ENCODE data around the gene PIF1.
"Not testable (repeated sequence)": the region's sequence is repeated elsewhere in the genome, so short reads cannot be mapped to it uniquely, and the experiment has no call there.

Gene PIF1

DNA sequence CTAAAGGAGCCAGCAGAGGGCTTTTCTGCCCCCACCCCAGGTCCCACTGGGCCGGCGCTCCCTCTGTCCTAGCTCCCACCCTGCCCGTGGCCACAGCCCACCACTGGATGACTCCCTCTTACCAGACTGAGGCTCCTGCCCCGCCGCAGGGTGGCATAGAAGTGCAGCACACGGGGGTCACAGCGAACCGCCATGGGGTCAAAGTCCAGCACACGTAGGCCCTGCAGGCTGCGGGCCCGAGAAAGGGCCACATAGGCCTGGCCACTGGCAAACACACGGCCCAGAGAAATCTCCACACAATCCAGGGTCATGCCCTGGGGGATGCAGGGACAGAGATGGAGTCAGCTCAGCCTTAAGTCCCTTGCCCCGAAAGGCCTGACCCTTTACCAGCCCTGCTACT lies 9.0 kb downstream of the PIF1 start:
- DNase-seq (ENCODE audit: low spot score): no peak
- TF ChIP-seq CTCF (conservative IDR thresholded peaks at IDR 0.05; ENCODE audit: low read depth): no peak
- CTCF ChIA-PET: no interaction called here
- POLR2A ChIA-PET (ENCODE audit: low non-redundant PET): no interaction called here
- peak overlapping the region; percentile 30 for H3K27ac ChIP-seq

DNA sequence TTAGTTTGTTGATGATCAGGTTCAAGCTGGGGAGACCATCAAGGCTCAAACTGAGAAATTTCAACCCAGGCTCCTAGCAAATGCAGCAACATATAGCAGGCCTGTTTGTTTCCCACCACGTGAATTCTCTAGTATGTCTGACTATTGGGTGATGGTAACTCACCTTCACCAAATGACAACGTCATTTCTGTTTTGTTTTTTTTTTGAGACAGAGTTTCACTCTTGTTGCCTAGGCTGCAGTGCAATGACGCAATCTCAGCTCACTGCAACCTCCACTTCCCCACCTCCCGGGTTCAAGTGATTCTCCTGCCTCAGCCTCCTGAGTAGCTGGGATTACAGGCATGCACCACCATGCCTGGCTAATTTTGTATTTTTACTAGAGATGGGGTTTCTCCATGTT lies 10.5 kb downstream of the PIF1 start:
- CTCF ChIA-PET: interaction anchor here (0.6 to 2.3 kb wide), 2 partner anchors 83 to 1399 kb away, joined by 5 to 8 read pairs; no protein-coding TSS in a partner anchor

GRCh38 chr15:64814283-64814682 lies 11.2 kb downstream of the PIF1 start:
- POLR2A ChIA-PET (ENCODE audit: low non-redundant PET); DNase-seq (ENCODE audit: low spot score); H3K27ac ChIP-seq: not testable (repeated sequence)
- CTCF ChIA-PET: interaction anchor here (0.6 to 2.3 kb wide), 2 partner anchors 83 to 1399 kb away, joined by 5 to 8 read pairs; no protein-coding TSS in a partner anchor

More for the DNA sequence above, 10.5 kb downstream of the PIF1 start:
- peak overlapping the region; percentile 18; the same call in 1 of the 2 replicates for H3K27ac ChIP-seq
- DNase-seq (ENCODE audit: low spot score); POLR2A ChIA-PET (ENCODE audit: low non-redundant PET): not testable (repeated sequence)

- CTCF ChIA-PET: interaction anchor here (0.8 to 1.0 kb wide), 3 partner anchors 9 to 82 kb away, joined by 3 to 6 read pairs (median 4); no protein-coding TSS in a partner anchor
- H3K27ac ChIP-seq: 0 out of 2 replicates have a peak overlapping the region, but pooled peaks have one; percentile 8
- POLR2A ChIA-PET (ENCODE audit: low non-redundant PET): no interaction called here
These were observed 12.4 kb downstream of the PIF1 start for GRCh38 chr15:64813075-64813474.

DNA sequence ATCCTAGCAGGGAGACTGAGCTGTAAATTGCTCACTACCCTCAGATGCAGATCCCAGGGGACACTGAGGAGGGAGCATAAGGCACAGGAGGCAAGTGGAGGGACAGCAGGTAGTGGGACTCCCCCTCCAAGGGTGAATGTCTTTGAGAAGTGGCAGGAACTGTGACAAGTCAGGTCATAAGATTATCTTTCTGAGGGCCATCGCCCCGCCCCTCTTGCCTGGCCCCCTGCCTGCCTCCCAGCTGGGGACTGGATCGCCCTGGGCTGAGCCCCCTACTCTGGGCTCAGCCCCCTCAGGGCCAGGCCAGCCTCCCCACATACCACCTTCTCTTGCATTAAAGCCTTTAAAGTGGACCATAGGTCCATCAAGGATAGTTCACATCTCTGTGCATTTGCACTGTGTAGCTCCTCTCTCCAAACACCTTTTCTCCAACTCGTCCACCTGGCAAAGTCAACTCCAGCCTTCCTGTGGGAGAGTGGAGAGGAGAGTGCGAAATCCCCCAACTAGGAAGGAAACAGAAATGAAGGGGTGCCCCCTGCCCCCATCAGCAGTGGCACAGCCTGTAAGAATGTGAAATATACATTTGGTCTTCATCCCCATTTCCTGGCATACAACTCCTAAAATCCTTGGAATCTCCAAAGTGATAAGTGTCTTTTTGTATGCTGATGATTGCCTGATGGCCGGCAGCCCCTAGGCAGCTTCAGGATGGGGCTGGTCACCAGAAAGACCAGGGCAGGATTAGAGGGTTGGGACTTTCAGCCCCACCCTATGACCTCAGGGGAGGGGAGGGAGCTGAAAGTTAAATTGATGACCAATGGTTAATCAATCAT lies 14.7 kb downstream of the PIF1 start:
- ChIA-PET POLR2A (ENCODE audit: low non-redundant PET) (no interaction called here), CTCF (interaction anchor here (0.5 to 6.4 kb wide), 13 partner anchors 8 to 761 kb away, joined by 3 to 96 read pairs (median 4); partner anchors contain the start of gene ANKDD1A)
- TF ChIP-seq CTCF (conservative IDR thresholded peaks at IDR 0.05; ENCODE audit: low read depth): no peak
- DNase-seq (ENCODE audit: low spot score): no peak
- no peak overlapping the region for H3K27ac ChIP-seq

More at GRCh38 chr15:64813075-64813474, 12.4 kb downstream of the PIF1 start:
- no peak for DNase-seq (ENCODE audit: low spot score)
- TF ChIP-seq CTCF (conservative IDR thresholded peaks at IDR 0.05; ENCODE audit: low read depth): no peak

DNA sequence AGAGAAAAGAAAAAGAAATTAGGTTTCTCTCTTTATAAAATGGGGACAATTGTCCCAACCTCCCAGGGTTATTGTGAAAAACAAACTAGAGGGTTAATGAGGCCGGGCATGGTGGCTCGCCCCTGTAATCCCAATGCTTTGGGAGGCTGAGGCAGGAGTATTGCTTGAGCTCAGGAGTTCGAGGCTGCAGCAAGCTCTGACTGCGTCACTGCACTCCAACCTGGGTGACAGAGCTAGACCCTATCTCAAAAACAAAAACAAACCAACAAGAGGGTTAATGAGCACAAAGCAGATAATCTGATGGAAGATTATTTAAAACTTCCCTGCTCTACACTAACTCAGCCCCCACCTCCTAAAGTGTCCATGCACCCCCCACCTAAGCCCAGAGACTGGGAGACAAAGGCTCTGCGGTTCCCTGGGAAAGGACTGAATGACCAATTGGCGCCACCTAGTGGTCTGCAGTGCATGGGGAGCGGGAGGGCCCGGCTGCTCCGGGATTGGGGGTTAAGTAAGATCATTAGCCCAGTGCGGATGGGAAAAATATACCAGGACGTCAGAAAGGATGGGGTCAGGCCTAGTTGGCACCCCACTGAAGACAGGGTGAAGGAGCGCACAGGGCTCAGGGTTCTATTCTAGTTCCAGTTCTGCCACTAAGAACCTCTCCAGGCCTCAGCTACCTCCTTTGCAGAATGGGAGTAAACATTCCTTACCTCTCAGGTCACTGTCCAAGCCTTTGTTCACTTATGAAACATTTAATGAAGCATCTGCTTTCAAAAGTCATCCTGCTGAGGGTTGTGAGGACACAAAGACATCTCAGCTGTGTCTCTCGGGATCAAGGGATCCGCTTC lies 15.6 kb downstream of the PIF1 start:
- no peak overlapping the region for H3K27ac ChIP-seq
- peak; percentile 91 for DNase-seq (ENCODE audit: low spot score)
- TF ChIP-seq CTCF (conservative IDR thresholded peaks at IDR 0.05; ENCODE audit: low read depth): peak; percentile 99
- POLR2A ChIA-PET (ENCODE audit: low non-redundant PET): no interaction called here
- CTCF ChIA-PET: interaction anchor here (0.5 to 6.4 kb wide), 22 partner anchors 8 to 1182 kb away, joined by 3 to 96 read pairs (median 4); partner anchors contain the start of gene ANKDD1A

- H3K27ac ChIP-seq: no peak overlapping the region
- CTCF ChIA-PET: interaction anchor here (0.5 to 6.4 kb wide), 16 partner anchors 14 to 1181 kb away, joined by 3 to 96 read pairs (median 4); partner anchors contain the start of gene ANKDD1A
- no peak for DNase-seq (ENCODE audit: low spot score)
- POLR2A ChIA-PET (ENCODE audit: low non-redundant PET): no interaction called here
- no peak for TF ChIP-seq CTCF (conservative IDR thresholded peaks at IDR 0.05; ENCODE audit: low read depth)
These were observed 16.5 kb downstream of the PIF1 start for GRCh38 chr15:64808785-64809453.
